Adrenal gland (tissue), 12 donors: ENCODE measurements around the gene CFAP99. TPM values are rescaled to one million over a fixed set of nuclear protein-coding genes. Genes with fewer than 3 reads are reported as not detected.

Experiments used
- DNase-seq, 7 donors: peaks; one replicate each; pipeline ENCODE4 v3.0.0-alpha.2; 2019 to 2020
- H3K27ac ChIP-seq, 5 donors: fragments of 200-600 bp; sonication (generic) in 4 of 5; 1 replicate in 3 of 5; 2 replicates in 2 of 5; pipeline versions ENCODE4 v1.5.1 to v1.8.0; 2016 to 2020; ENCODE audit warnings: mild to moderate bottlenecking in 1 of 5
- H3K27me3 ChIP-seq: fragments of 200-600 bp; 2 replicates; pipeline ENCODE4 v1.8.0; 2021
- H3K36me3 ChIP-seq, 2 donors: fragments of 200-600 bp; replicated peaks in 1 of 2; 1 replicate in 1 of 2; 2 replicates in 1 of 2; pipeline versions ENCODE4 v1.5.1 to v1.8.0; 2018 to 2022
- H3K4me1 ChIP-seq, 2 donors: fragments of 200-600 bp; replicated peaks in 1 of 2; 1 replicate in 1 of 2; 2 replicates in 1 of 2; pipeline versions ENCODE4 v1.5.1 to v1.8.0; 2018 to 2021
- H3K4me3 ChIP-seq, 4 donors: fragments of 200-600 bp; sonication (generic) in 3 of 4; one replicate each; pipeline ENCODE4 v1.5.1; 2016 to 2018
- H3K9me3 ChIP-seq, 3 donors: fragments of 200-600 bp; sonication (generic) in 1 of 3; replicated peaks in 1 of 3; 1 replicate in 2 of 3; 2 replicates in 1 of 3; pipeline versions ENCODE4 v1.5.1 to v1.8.0; 2016 to 2021
- CTCF ChIP-seq, 6 experiments: fragments of 450-650 bp in 4 of 6; fragments of 200-600 bp in 2 of 6; sonication (generic) in 1 of 6; IDR thresholded peaks; 1 replicate in 5 of 6; 2 replicates in 1 of 6; pipeline versions ENCODE4 v1.5.1 to v1.8.0; 2016 to 2021; ENCODE audit warnings: antibody characterized with exemption in 6 of 6, mild to moderate bottlenecking in 2 of 6, moderate library complexity in 1 of 6
- POLR2A ChIP-seq, 2 donors: fragments of 450-650 bp; IDR thresholded peaks; one replicate each; pipeline ENCODE4 v1.6.1; 2017; ENCODE audit warnings: antibody characterized with exemption in 2 of 2, mild to moderate bottlenecking in 2 of 2, moderate library complexity in 1 of 2
- WGBS, 4 donors: extraction: QIAGEN DNeasy Blood & Tissue Kit in 2 of 4; methylation state at CpG; one replicate each; pipeline versions ENCODE4 v1.1.5 to v1.1.7; 2013 to 2017; 5-methylcytosine and 5-hydroxymethylcytosine counted together
- intact Hi-C, 2 donors: fragments of 100-400 bp; cut with DNase I; formaldehyde crosslinking; loops; one replicate each; pipeline versions ENCODE4 v1.14.1 to v1.15.0; 2022 to 2023
- polyA plus RNA-seq, 3 donors: library from polyadenylated mRNA; stranded (reverse); fragments of 200-250 nt in 2 of 3; fragments of 350-450 nt in 1 of 3; fragmentation: Illumina TruSeq in 1 of 3; extraction: RNeasy Lipid Tissue Mini Kit (QIAGEN cat#74804) in 1 of 3; gene quantifications; one replicate each; pipeline ENCODE4 v1.2.3, GENCODE V29; 2013 to 2014
- total RNA-seq, 9 donors: library from RNA; depleted of rRNA in 4 of 9; stranded (reverse); fragments of >200 nt in 4 of 9; fragments of 120-200 nt in 1 of 9; fragmentation: NEBNext Ultra II Directional in 1 of 9; extraction: Animal tissue kit (Norgen Biotek cat#: 25700) in 1 of 9; gene quantifications; one replicate each; pipeline versions ENCODE4 v1.1.0 to v1.2.4, GENCODE V29; 2013 to 2023
- donor health status: healthy with polysubstance abuse.
- donor health status: Bipolar disorder and iron deficiency.
- donor health status: DM: yes; HTN: yes; CAD: no.
- donor health status: DM: no; HTN: no; CAD: no.
- donor health status: DM: no; HTN: no; CAD: no.
- donor health status: DM: yes; HTN: yes; CAD: no.

The CFAP99 gene
- total and polyA plus RNA-seq, 12 donors = 0.18 to 5.0 (median 3.2) TPM

GRCh38 chr4:2408401-2408958 is 10.3 kb upstream of the CFAP99 start:
- peaks cover 10 to 18% of the 10 kb centered on the region in 2 donors for H3K4me1 ChIP-seq
- intact Hi-C loops = loop anchor here in 1 of 2 donors (5.0 kb wide), 1 partner anchor 141 kb away; no protein-coding TSS in a partner anchor
- no peak for DNase-seq
- no peaks in the 10 kb centered on the region for H3K9me3 ChIP-seq
- no peak overlapping the region for H3K4me3 ChIP-seq
- H3K27ac ChIP-seq = no peak overlapping the region
- H3K36me3 ChIP-seq = no peaks in the 10 kb centered on the region
- TF ChIP-seq POLR2A (IDR thresholded peaks at IDR 0.05) (no peak), CTCF (IDR thresholded peaks at IDR 0.05) (no peak)
- WGBS, 4 donors = 79 to 88% (median 81%) methylated on average over 10 to 15 of the region's 15 CpGs
- no peaks in the 10 kb centered on the region for H3K27me3 ChIP-seq

GRCh38 chr4:2408976-2409375 is 9.8 kb upstream of the CFAP99 start:
- Histone ChIP-seq H3K9me3 (no peaks in the 10 kb centered on the region), H3K27ac (no peak overlapping the region), H3K36me3 (no peaks in the 10 kb centered on the region), H3K4me1 (peaks cover 14 to 23% of the 10 kb centered on the region in 2 donors), H3K4me3 (no peak overlapping the region), H3K27me3 (no peaks in the 10 kb centered on the region)
- 85 to 90% (median 87%) methylated on average over 10 of the region's 10 CpGs for WGBS, 4 donors
- TF ChIP-seq POLR2A (IDR thresholded peaks at IDR 0.05) (no peak), CTCF (IDR thresholded peaks at IDR 0.05) (no peak)
- intact Hi-C loops = loop anchor here in 1 of 2 donors (5.0 kb wide), 1 partner anchor 142 kb away; no protein-coding TSS in a partner anchor
- no peak for DNase-seq

GRCh38 chr4:2409381-2409783 is 9.4 kb upstream of the CFAP99 start:
- H3K9me3 ChIP-seq = no peaks in the 10 kb centered on the region
- TF ChIP-seq CTCF (IDR thresholded peaks at IDR 0.05) = no peak
- no peak for TF ChIP-seq POLR2A (IDR thresholded peaks at IDR 0.05)
- no peaks in the 10 kb centered on the region for H3K36me3 ChIP-seq
- intact Hi-C loops = loop anchor here in 1 of 2 donors (5.0 kb wide), 1 partner anchor 142 kb away; no protein-coding TSS in a partner anchor
- H3K27me3 ChIP-seq = no peaks in the 10 kb centered on the region
- no peak overlapping the region for H3K27ac ChIP-seq
- no peak overlapping the region for H3K4me3 ChIP-seq
- WGBS, 4 donors = 71 to 91% (median 85%) methylated on average over 1 to 14 of the region's 14 CpGs
- no peak for DNase-seq
- peaks cover 14 to 27% of the 10 kb centered on the region in 2 donors for H3K4me1 ChIP-seq

GRCh38 chr4:2411786-2412510 is 6.8 kb upstream of the CFAP99 start:
- peak overlapping the region in 4 of 5 donors; percentile 46 to 87 (median 76) for H3K27ac ChIP-seq
- H3K4me1 ChIP-seq = peaks cover 14 to 27% of the 10 kb centered on the region in 2 donors
- H3K27me3 ChIP-seq = no peaks in the 10 kb centered on the region
- WGBS, 4 donors = 80 to 86% (median 84%) methylated on average over 8 to 14 of the region's 14 CpGs
- H3K4me3 ChIP-seq = no peak overlapping the region
- no peaks in the 10 kb centered on the region for H3K9me3 ChIP-seq
- TF ChIP-seq CTCF (IDR thresholded peaks at IDR 0.05) = no peak
- TF ChIP-seq POLR2A (IDR thresholded peaks at IDR 0.05) = no peak
- no peak for DNase-seq
- H3K36me3 ChIP-seq = no peaks in the 10 kb centered on the region
- intact Hi-C loops = no loop called here
